HEK293 (cell line): Measurements from ENCODE around the gene ATP6V0C.

Experiments used
- ATF2 ChIP-seq: fragments of 450-650 bp; formaldehyde crosslinking; IDR thresholded peaks from 2 replicates; pipeline ENCODE4 v1.5.1; 2016; ENCODE audit warnings: missing biosample characterization, missing genetic modification characterization, low read depth
- HOXA7 ChIP-seq: sonication (generic); formaldehyde crosslinking; IDR thresholded peaks from 2 replicates; pipeline ENCODE4 v1.8.1; 2022; ENCODE audit warnings: missing genetic modification reagents, borderline replicate concordance
- KLF10 ChIP-seq: fragments of 450-650 bp; IDR thresholded peaks from 2 replicates; pipeline ENCODE4 v1.5.1; 2018; ENCODE audit warnings: missing biosample characterization, mild to moderate bottlenecking, missing genetic modification characterization
- ZBTB8A ChIP-seq: fragments of 450-650 bp; formaldehyde crosslinking; IDR thresholded peaks from 2 replicates; pipeline ENCODE4 v1.5.1; 2016; ENCODE audit warnings: missing biosample characterization, missing genetic modification characterization
- ZNF621 ChIP-seq: fragments of 450-650 bp; formaldehyde crosslinking; IDR thresholded peaks from 2 replicates; pipeline ENCODE4 v1.5.1; 2017; ENCODE audit warnings: missing biosample characterization, missing genetic modification characterization
- ZNF629 ChIP-seq: fragments of 450-650 bp; formaldehyde crosslinking; IDR thresholded peaks from 2 replicates; pipeline ENCODE4 v1.5.1; 2017; ENCODE audit warnings: missing biosample characterization, missing genetic modification characterization
- TF ChIP-seq, protein P1 (sequence below): fragments of 450-650 bp; formaldehyde crosslinking; IDR thresholded peaks from 2 replicates; pipeline ENCODE4 v1.5.1; 2016; ENCODE audit warnings: missing biosample characterization, missing genetic modification characterization

DNA sequence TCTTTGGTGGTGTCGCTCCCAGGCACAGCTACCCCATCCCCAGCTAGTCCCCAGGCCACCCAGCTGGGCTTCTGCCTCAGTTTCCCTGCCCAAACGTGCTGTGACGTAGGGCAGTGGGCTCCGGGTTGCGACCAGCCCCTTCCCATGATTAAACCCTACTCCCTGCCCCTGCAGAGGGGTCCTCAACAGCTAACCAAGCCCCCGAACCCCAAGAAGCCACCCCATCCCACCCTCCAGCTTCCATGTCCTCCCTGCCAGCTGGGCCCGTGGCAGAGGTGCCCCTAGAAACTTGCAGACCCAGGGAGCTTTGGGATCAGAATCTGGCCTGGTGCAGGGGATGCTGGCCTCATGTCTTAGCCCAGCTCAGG is 43.5 kb upstream of the ATP6V0C start:
- no peak for TF ChIP-seq ZNF621 (tag by site-specific recombination)
- TF ChIP-seq, protein P1, sequence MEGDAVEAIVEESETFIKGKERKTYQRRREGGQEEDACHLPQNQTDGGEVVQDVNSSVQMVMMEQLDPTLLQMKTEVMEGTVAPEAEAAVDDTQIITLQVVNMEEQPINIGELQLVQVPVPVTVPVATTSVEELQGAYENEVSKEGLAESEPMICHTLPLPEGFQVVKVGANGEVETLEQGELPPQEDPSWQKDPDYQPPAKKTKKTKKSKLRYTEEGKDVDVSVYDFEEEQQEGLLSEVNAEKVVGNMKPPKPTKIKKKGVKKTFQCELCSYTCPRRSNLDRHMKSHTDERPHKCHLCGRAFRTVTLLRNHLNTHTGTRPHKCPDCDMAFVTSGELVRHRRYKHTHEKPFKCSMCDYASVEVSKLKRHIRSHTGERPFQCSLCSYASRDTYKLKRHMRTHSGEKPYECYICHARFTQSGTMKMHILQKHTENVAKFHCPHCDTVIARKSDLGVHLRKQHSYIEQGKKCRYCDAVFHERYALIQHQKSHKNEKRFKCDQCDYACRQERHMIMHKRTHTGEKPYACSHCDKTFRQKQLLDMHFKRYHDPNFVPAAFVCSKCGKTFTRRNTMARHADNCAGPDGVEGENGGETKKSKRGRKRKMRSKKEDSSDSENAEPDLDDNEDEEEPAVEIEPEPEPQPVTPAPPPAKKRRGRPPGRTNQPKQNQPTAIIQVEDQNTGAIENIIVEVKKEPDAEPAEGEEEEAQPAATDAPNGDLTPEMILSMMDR (tag by site-specific recombination): no peak
- no peak for TF ChIP-seq ZNF629 (tag by site-specific recombination)
- TF ChIP-seq KLF10 (tag by site-specific recombination): no peak
- no peak for TF ChIP-seq ZBTB8A (tag by site-specific recombination)
- TF ChIP-seq ATF2 (tag by site-specific recombination): no peak
- no peak for TF ChIP-seq HOXA7 (CRISPR knock-in tag)
